Endothelial cell of umbilical vein (primary cell): Measurements from ENCODE around the gene ACP2. TPM values are rescaled to one million over a fixed set of nuclear protein-coding genes. Genes with fewer than 3 reads are reported as not detected.
"Not testable (repeated sequence)": the region's sequence is repeated elsewhere in the genome, so short reads cannot be mapped to it uniquely, and the experiment has no call there.

Experiments
- BruUV-seq: library from RNA; stranded (reverse); fragments of 400-500 nt; replicated peaks from 2 replicates; lab custom pipeline; 2021; lab: Mats Ljungman, UMichigan
- CTCF ChIA-PET: fragments of 300-600, 350-600 bp; sonication (Branson Sonifier 250); formaldehyde crosslinking; loops from one replicate; lab custom pipeline; 2021; ENCODE audit warnings: antibody characterized with exemption, inconsistent platforms; lab: Charles Lee
- POLR2A ChIA-PET: fragments of 300-600, 350-600 bp; sonication (Branson Sonifier 250); formaldehyde crosslinking; loops from one replicate; lab custom pipeline; 2021; ENCODE audit warnings: antibody characterized with exemption, inconsistent platforms; lab: Charles Lee
- DNase-seq: peaks from one replicate; pipeline ENCODE4 v3.0.0-alpha.2; 2011; ENCODE audit warnings: low read depth, low spot score
- FAIRE-seq: peaks from 2 replicates; lab custom pipeline; 2011; peaks lifted over from hg19 to GRCh38; lab: Jason Lieb, UNC
- H2AFZ ChIP-seq: 2 replicates; pipeline ENCODE4 v1.6.0; 2012; ENCODE audit warnings: low read depth, low read length, control low read depth, inconsistent platforms
- H3K27ac ChIP-seq: 2 replicates; pipeline ENCODE4 v1.5.1; 2011; ENCODE audit warnings: low read depth, mild to moderate bottlenecking, control low read depth, low read length, moderate library complexity; ENCODE audit not compliant: insufficient read depth
- H3K27me3 ChIP-seq, 2 experiments: 2 replicates each; pipeline versions ENCODE4 v1.6.0 to v1.6.1; 2011; ENCODE audit warnings: low read length in 2 of 2, mixed read lengths in 1 of 2; ENCODE audit not compliant: control insufficient read depth in 2 of 2, insufficient read depth in 2 of 2
- H3K36me3 ChIP-seq, 2 experiments: 2 replicates in 1 of 2; 3 replicates in 1 of 2; pipeline ENCODE4 v1.5.1; 2011; ENCODE audit warnings: low read length in 2 of 2, mild to moderate bottlenecking in 1 of 2, moderate library complexity in 1 of 2; ENCODE audit not compliant: control insufficient read depth in 2 of 2, insufficient read depth in 2 of 2; ENCODE audit errors: extremely low read depth in 1 of 2
- H3K4me1 ChIP-seq: 3 replicates; pipeline ENCODE4 v1.5.1; 2011; ENCODE audit warnings: mild to moderate bottlenecking, low read length; ENCODE audit not compliant: control insufficient read depth, insufficient read depth; ENCODE audit errors: extremely low read depth
- H3K4me2 ChIP-seq: 2 replicates; pipeline ENCODE4 v1.6.1; 2011; ENCODE audit warnings: low read length, control low read depth, mixed read lengths; ENCODE audit not compliant: insufficient read depth
- H3K4me3 ChIP-seq, 3 experiments: fragments of 200-600 bp in 1 of 3; sonication (generic), shearing (Covaris generic) in 1 of 3; replicated peaks in 1 of 3; 2 replicates each; pipeline ENCODE4 v1.5.1; 2011 to 2016; ENCODE audit warnings: control low read depth in 3 of 3, low read length in 3 of 3, mild to moderate bottlenecking in 2 of 3, inconsistent platforms in 1 of 3, low read depth in 1 of 3, moderate library complexity in 1 of 3; ENCODE audit not compliant: insufficient read depth in 1 of 3
- H3K79me2 ChIP-seq: 2 replicates; pipeline ENCODE4 v1.6.0; 2012; ENCODE audit warnings: low read length, inconsistent platforms; ENCODE audit not compliant: control insufficient read depth, insufficient read depth
- H3K9ac ChIP-seq: replicated peaks from 2 replicates; pipeline ENCODE3; 2011; ENCODE audit warnings: low read length, control low read depth; ENCODE audit not compliant: insufficient read depth; ENCODE audit errors: extremely low read depth
- H3K9me1 ChIP-seq: replicated peaks from 3 replicates; pipeline ENCODE4 v1.6.0; 2011; ENCODE audit warnings: mild to moderate bottlenecking, low read length; ENCODE audit not compliant: control insufficient read depth, insufficient read depth; ENCODE audit errors: extremely low read depth
- H3K9me3 ChIP-seq: replicated peaks from 2 replicates; pipeline ENCODE4 v1.5.1; 2012; ENCODE audit warnings: low read length, inconsistent platforms; ENCODE audit not compliant: control insufficient read depth, insufficient read depth
- H4K20me1 ChIP-seq: replicated peaks from 2 replicates; pipeline ENCODE3; 2011; ENCODE audit warnings: mild to moderate bottlenecking, low read length; ENCODE audit not compliant: control insufficient read depth, insufficient read depth; ENCODE audit errors: extremely low read depth
- FOS ChIP-seq: IDR thresholded peaks from 2 replicates; pipeline ENCODE4 v1.6.1; 2011; ENCODE audit warnings: mild to moderate bottlenecking, low read length, moderate library complexity, borderline replicate concordance; ENCODE audit not compliant: insufficient read depth
- GATA2 ChIP-seq: IDR thresholded peaks from 2 replicates; pipeline ENCODE4 v1.7.0; 2011; ENCODE audit warnings: low read depth, mild to moderate bottlenecking, moderate library complexity, mixed read lengths, low read length; ENCODE audit not compliant: insufficient read length, insufficient read depth
- JUN ChIP-seq: IDR thresholded peaks from 2 replicates; pipeline ENCODE4 v1.6.1; 2011; ENCODE audit warnings: borderline replicate concordance, low read depth; ENCODE audit not compliant: insufficient read length, insufficient read depth
- dilution Hi-C: fragments of 300-500 bp; cut with MboI; formaldehyde crosslinking; loops from one replicate; pipeline ENCODE4 v1.15.0; 2019; ENCODE audit warnings: low sequenced_read_pairs; ENCODE audit not compliant: extremely low pct_ligation_motif_present
- intact Hi-C: fragments of 100-400 bp; cut with micrococcal nuclease; formaldehyde crosslinking; loops from one replicate; pipeline ENCODE4 v1.10.0; 2022
- polyA plus RNA-seq, 4 experiments: library from polyadenylated mRNA; depleted of rRNA in 3 of 4; stranded (reverse) in 3 of 4; unstranded in 1 of 4; fragments of >200 nt; gene quantifications; 2 replicates each; pipeline versions ENCODE4 v1.2.1 to v1.2.3, GENCODE V29; 2011 to 2012; ENCODE audit warnings: missing spikeins in 1 of 4
- total RNA-seq: library from RNA; stranded (reverse); gene quantifications from 2 replicates; pipeline ENCODE4 v1.2.3, GENCODE V29; 2021
- TF ChIP-seq, protein P1 (sequence below), 2 donors: IDR thresholded peaks; 1 replicate in 1 of 2; 2 replicates in 1 of 2; pipeline ENCODE4 v1.5.1; 2011; ENCODE audit warnings: low read length in 2 of 2, mild to moderate bottlenecking in 2 of 2, moderate library complexity in 2 of 2, control low read depth in 1 of 2, inconsistent platforms in 1 of 2, low read depth in 1 of 2; ENCODE audit not compliant: insufficient read depth in 1 of 2; ENCODE audit errors: extremely low read depth in 1 of 2

ACP2 gene
- total and polyA plus RNA-seq, 2 donors (not counting 3 experiments of a cell fraction or from before 2014, with no cell fraction given) = 35.6 to 49.2 TPM

DNA sequence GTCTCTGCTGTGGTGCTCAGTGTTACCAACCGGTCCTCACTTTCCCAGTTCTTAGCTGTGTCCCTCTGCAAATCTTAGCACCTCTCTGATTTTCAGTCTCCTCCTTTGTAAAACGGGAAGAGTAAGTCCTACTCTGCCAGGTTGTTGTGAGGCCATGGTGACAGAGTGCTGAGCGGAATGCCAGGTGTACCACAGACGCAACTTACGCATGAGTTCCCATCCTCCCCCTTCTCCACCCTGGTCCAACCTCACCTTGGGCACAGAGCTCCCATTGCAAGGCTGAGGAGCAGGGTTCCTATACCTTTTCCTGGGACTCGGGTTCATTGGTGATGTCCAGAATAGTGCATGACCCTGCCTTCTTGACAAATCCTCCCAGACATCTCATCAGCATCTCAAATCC lies 41.2 kb downstream of the ACP2 start:
- no peaks in the 10 kb centered on the region for H3K4me1 ChIP-seq

DNA sequence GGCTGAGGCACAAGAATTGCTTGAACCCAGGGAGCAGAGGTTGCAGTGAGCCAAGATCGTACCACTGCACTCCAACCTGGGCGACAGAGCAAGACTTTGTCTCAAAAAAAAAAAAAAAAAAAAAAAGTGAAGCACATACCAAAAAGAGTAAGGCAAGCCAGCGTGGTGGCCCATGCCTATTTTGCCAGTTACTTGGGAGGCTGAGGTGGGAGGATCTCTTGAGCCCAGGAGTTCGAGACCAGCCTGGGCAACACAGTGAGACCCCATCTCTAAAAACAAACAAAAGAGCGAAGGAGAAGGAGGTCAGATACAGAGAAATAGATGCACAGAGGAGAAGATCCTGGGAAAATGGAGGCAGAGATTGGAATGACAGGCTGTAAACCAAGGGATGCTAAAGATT lies 42.0 kb downstream of the ACP2 start:
- H2AFZ ChIP-seq, H3K4me1 ChIP-seq, FAIRE-seq, H3K9me3 ChIP-seq, POLR2A ChIA-PET, DNase-seq, H3K27ac ChIP-seq, H3K36me3 ChIP-seq, H3K4me2 ChIP-seq, H3K9ac ChIP-seq, BruUV-seq, H3K9me1 ChIP-seq, H3K79me2 ChIP-seq, intact Hi-C loops, H4K20me1 ChIP-seq, H3K4me3 ChIP-seq, dilution Hi-C loops: not testable (repeated sequence)
- CTCF ChIA-PET = interaction anchor here (0.7 to 2.5 kb wide), 2 partner anchors 19 to 792 kb away, joined by 4 to 5 read pairs; no protein-coding TSS in a partner anchor
- H3K27me3 ChIP-seq = peaks cover 0 to 12% of the 10 kb centered on the region in 2 experiments

More for the DNA sequence above, 41.2 kb downstream of the ACP2 start:
- no peaks in the 10 kb centered on the region for H3K9me1 ChIP-seq
- no peak overlapping the region for H2AFZ ChIP-seq
- no peaks in the 10 kb centered on the region for H4K20me1 ChIP-seq
- POLR2A ChIA-PET = interaction anchor here (0.6 kb wide), 1 partner anchor 14 kb away, joined by 3 read pairs; no protein-coding TSS in a partner anchor
- TF ChIP-seq, protein P1, sequence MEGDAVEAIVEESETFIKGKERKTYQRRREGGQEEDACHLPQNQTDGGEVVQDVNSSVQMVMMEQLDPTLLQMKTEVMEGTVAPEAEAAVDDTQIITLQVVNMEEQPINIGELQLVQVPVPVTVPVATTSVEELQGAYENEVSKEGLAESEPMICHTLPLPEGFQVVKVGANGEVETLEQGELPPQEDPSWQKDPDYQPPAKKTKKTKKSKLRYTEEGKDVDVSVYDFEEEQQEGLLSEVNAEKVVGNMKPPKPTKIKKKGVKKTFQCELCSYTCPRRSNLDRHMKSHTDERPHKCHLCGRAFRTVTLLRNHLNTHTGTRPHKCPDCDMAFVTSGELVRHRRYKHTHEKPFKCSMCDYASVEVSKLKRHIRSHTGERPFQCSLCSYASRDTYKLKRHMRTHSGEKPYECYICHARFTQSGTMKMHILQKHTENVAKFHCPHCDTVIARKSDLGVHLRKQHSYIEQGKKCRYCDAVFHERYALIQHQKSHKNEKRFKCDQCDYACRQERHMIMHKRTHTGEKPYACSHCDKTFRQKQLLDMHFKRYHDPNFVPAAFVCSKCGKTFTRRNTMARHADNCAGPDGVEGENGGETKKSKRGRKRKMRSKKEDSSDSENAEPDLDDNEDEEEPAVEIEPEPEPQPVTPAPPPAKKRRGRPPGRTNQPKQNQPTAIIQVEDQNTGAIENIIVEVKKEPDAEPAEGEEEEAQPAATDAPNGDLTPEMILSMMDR (IDR thresholded peaks at IDR 0.05; ENCODE audit: extremely low read depth in 1 of 2, insufficient read depth in 1 of 2, low read depth in 1 of 2, low read length in 2 of 2) = no peak
- no peak for TF ChIP-seq FOS
- TF ChIP-seq JUN = no peak
- no peak for TF ChIP-seq GATA2
- no peaks in the 10 kb centered on the region for H3K79me2 ChIP-seq
- no peak overlapping the region for H3K4me3 ChIP-seq
- no peak for FAIRE-seq
- H3K9me3 ChIP-seq = no peaks in the 10 kb centered on the region
- DNase-seq = no peak
- H3K4me2 ChIP-seq = no peak overlapping the region
- no peaks in the 10 kb centered on the region for H3K36me3 ChIP-seq
- CTCF ChIA-PET = interaction anchor here (1.0 to 2.5 kb wide), 2 partner anchors 20 to 52 kb away, joined by 3 to 5 read pairs; no protein-coding TSS in a partner anchor
- dilution Hi-C loops (no loop called here), intact Hi-C loops (no loop called here)
- H3K27ac ChIP-seq = no peak overlapping the region
- BruUV-seq = no TSS peak
- H3K27me3 ChIP-seq = peaks cover 0 to 6% of the 10 kb centered on the region in 2 experiments
- H3K9ac ChIP-seq = no peak overlapping the region
